GM12878 (cell line): ENCODE data around the gene NOP16.

Source experiments
- EGR1 ChIP-seq, 2 experiments: IDR thresholded peaks; 1 replicate in 1 of 2; 2 replicates in 1 of 2; pipeline ENCODE4 v1.6.1; 2011 to 2012; ENCODE audit warnings: low read depth in 2 of 2, low read length in 2 of 2, borderline replicate concordance in 1 of 2, mild to moderate bottlenecking in 1 of 2, moderate library complexity in 1 of 2
- EZH2 ChIP-seq: IDR thresholded peaks from 2 replicates; pipeline ENCODE4 v1.6.1; 2012; ENCODE audit warnings: low read depth, mild to moderate bottlenecking, control low read depth, inconsistent platforms, low read length, borderline replicate concordance; ENCODE audit not compliant: control insufficient read depth
- JUND ChIP-seq: IDR thresholded peaks from 2 replicates; pipeline ENCODE4 v1.6.1; 2012; ENCODE audit warnings: low read depth, mild to moderate bottlenecking, low read length, improper control_type of control experiment, moderate library complexity
- POLR2AphosphoS5 ChIP-seq: IDR thresholded peaks from 2 replicates; pipeline ENCODE4 v1.6.1; 2011; ENCODE audit warnings: mild to moderate bottlenecking, low read length, inconsistent platforms
- RB1 ChIP-seq: fragments of 450-650 bp; formaldehyde crosslinking; IDR thresholded peaks from 2 replicates; pipeline ENCODE4 v1.6.1; 2017; ENCODE audit warnings: mild to moderate bottlenecking, borderline replicate concordance
- SMAD5 ChIP-seq: IDR thresholded peaks from 2 replicates; pipeline ENCODE4 v1.6.1; 2016; ENCODE audit warnings: antibody characterized with exemption, low read depth
- ZNF217 ChIP-seq: fragments of 450-650 bp; IDR thresholded peaks from 2 replicates; pipeline ENCODE4 v1.6.1; 2017; ENCODE audit warnings: antibody characterized with exemption, mild to moderate bottlenecking
- TF ChIP-seq, protein P1 (sequence below), 3 experiments: IDR thresholded peaks in 2 of 3; conservative IDR thresholded peaks in 1 of 3; 2 replicates each; pipeline ENCODE4 v1.5.1; 2011; ENCODE audit warnings: low read depth in 3 of 3, low read length in 3 of 3, mild to moderate bottlenecking in 3 of 3, control low read depth in 2 of 3, moderate library complexity in 2 of 3, inconsistent platforms in 1 of 3, mixed read lengths in 1 of 3; ENCODE audit not compliant: control insufficient read depth in 2 of 3, insufficient read depth in 1 of 3; ENCODE audit errors: extremely low read depth in 1 of 3
- TF ChIP-seq, protein P2 (sequence below): IDR thresholded peaks from 2 replicates; pipeline ENCODE4 v1.6.1; 2012; ENCODE audit warnings: low read depth, low read length, improper control_type of control experiment

DNA sequence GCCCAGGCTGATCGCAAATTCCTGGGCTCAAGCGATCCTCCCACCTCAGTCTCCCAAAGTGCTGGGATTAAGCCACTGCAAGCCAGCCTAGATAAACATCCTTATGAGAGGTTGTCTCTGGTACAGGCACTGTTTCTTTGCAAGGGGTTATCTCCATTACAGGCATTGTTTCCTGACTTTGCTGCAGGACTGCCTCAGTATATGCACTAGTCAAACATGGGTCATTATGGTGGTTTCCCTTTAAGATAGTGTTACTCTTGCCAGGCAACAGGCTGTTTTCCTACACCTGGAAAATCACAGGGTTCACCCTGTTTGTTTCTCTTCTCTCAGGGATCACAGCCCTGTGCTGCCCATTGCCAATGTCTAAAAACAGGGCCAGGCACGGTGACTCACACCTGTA, 35.8 kb upstream of the NOP16 start:
- TF ChIP-seq, protein P1, sequence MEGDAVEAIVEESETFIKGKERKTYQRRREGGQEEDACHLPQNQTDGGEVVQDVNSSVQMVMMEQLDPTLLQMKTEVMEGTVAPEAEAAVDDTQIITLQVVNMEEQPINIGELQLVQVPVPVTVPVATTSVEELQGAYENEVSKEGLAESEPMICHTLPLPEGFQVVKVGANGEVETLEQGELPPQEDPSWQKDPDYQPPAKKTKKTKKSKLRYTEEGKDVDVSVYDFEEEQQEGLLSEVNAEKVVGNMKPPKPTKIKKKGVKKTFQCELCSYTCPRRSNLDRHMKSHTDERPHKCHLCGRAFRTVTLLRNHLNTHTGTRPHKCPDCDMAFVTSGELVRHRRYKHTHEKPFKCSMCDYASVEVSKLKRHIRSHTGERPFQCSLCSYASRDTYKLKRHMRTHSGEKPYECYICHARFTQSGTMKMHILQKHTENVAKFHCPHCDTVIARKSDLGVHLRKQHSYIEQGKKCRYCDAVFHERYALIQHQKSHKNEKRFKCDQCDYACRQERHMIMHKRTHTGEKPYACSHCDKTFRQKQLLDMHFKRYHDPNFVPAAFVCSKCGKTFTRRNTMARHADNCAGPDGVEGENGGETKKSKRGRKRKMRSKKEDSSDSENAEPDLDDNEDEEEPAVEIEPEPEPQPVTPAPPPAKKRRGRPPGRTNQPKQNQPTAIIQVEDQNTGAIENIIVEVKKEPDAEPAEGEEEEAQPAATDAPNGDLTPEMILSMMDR (IDR thresholded peaks at IDR 0.05 in 2 of 3, conservative IDR thresholded peaks at IDR 0.05 in 1 of 3; ENCODE audit: control insufficient read depth in 2 of 3, extremely low read depth in 1 of 3, insufficient read depth in 1 of 3, low read depth in 3 of 3, low read length in 3 of 3) = no peak
- TF ChIP-seq POLR2AphosphoS5 = no peak
- TF ChIP-seq JUND = no peak
- TF ChIP-seq, protein P2, sequence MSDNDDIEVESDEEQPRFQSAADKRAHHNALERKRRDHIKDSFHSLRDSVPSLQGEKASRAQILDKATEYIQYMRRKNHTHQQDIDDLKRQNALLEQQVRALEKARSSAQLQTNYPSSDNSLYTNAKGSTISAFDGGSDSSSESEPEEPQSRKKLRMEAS = no peak
- no peak for TF ChIP-seq SMAD5
- no peak for TF ChIP-seq EZH2
- TF ChIP-seq RB1 = no peak
- no peak for TF ChIP-seq ZNF217
- no peak for TF ChIP-seq EGR1 (IDR thresholded peaks at IDR 0.05; ENCODE audit: borderline replicate concordance in 1 of 2, low read depth in 2 of 2, low read length in 2 of 2)
